Measurements from ENCODE around the gene TIMM29.
A peak's percentile ranks its signal among the peaks of the same experiment; 100 is the strongest.

TIMM29 gene

DNA sequence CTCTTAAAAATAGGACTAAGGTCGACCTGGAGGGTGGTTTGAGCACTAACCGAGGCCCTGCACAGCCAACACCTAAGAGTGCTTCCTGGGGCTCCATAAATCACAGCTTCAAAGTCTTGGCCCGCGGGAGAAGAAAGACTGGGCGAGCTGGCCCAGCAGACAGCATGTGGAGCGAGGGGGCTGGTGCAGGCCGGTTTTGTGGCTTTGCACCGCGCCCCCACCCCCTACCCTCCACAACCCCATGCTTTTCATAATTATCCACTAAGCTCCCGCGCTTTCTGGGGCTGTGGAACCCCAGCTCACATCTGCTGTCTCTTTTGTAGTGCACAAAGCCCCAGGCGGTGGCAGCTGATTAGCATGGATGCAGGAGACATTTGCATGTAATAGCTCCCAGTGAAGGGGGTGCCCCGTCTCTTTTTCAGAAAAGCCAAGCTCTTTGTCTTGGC lies 40.2 kb upstream of the TIMM29 start:
- no peak for TF ChIP-seq CTCF (conservative IDR thresholded peaks at IDR 0.05; ENCODE audit: low read depth, low read length)
- no peak overlapping the region for H3K4me3 ChIP-seq (ENCODE audit: low read length)
- DNase-seq (ENCODE audit: low read depth) = no peak

DNA sequence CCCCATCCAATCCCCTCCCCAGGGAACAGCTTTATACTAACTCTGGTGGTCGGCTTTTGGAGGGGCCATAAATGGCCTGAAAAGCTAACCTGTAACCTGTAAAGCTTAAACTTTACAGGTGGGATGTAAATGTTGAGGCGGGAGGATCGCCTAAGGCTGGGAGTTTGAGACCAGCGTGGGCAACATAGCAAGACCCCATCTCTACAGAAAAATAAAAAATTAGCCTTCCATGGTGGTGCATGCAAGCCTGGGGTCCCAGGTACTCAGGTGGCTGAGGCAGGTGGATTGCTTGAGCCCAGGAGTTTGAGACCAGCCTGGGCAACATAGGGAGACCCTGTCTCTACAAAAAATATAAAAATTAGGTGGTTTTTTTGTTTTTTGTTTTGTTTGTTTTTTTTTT lies 38.7 kb upstream of the TIMM29 start:
- H3K4me3 ChIP-seq (ENCODE audit: low read length) = no peak overlapping the region
- no peak for TF ChIP-seq CTCF (conservative IDR thresholded peaks at IDR 0.05; ENCODE audit: low read depth, low read length)
- no peak for DNase-seq (ENCODE audit: low read depth)

GRCh38 chr19:10891405-10892086 lies 37.1 kb upstream of the TIMM29 start:
- no peak for DNase-seq (ENCODE audit: low read depth)
- H3K4me3 ChIP-seq (ENCODE audit: low read length) = no peak overlapping the region
- no peak for TF ChIP-seq CTCF (conservative IDR thresholded peaks at IDR 0.05; ENCODE audit: low read depth, low read length)

GRCh38 chr19:10892256-10892655 lies 36.4 kb upstream of the TIMM29 start:
- no peak for TF ChIP-seq CTCF (conservative IDR thresholded peaks at IDR 0.05; ENCODE audit: low read depth, low read length)
- DNase-seq (ENCODE audit: low read depth) = no peak
- H3K4me3 ChIP-seq (ENCODE audit: low read length) = no peak overlapping the region

- no peak for DNase-seq (ENCODE audit: low read depth)
- H3K4me3 ChIP-seq (ENCODE audit: low read length) = no peak overlapping the region
- TF ChIP-seq CTCF (conservative IDR thresholded peaks at IDR 0.05; ENCODE audit: low read depth, low read length) = no peak
These were observed 33.7 kb upstream of the TIMM29 start for GRCh38 chr19:10894911-10895213.

DNA sequence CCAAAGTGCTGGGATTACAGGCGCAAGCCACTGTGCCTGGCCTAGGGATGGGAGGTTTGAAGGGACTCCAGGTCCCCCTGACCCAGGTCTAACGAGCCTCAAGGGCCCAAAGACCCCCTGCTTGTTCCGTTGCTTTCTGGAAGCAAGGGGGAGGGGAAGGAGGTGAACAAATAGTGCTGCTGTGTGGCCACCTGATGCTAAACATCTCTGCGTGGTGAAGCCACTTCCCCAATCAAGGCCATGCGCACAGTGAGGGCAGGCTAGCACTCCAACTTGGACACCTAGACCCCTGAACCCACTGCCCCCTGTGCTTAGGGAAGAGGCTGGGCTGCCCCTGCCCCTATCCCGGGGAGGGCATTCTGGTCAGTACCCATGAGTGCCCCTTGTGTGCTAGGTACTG lies 33.2 kb upstream of the TIMM29 start:
- H3K4me3 ChIP-seq (ENCODE audit: low read length) = no peak overlapping the region
- TF ChIP-seq CTCF (conservative IDR thresholded peaks at IDR 0.05; ENCODE audit: low read depth, low read length) = no peak
- no peak for DNase-seq (ENCODE audit: low read depth)

GRCh38 chr19:10895920-10896319 lies 32.7 kb upstream of the TIMM29 start:
- no peak for DNase-seq (ENCODE audit: low read depth)
- peak; percentile 16 for TF ChIP-seq CTCF (conservative IDR thresholded peaks at IDR 0.05; ENCODE audit: low read depth, low read length)
- no peak overlapping the region for H3K4me3 ChIP-seq (ENCODE audit: low read length)
